SK-N-SH treated with all-trans-retinoic acid at 6 μM for 48 hours (cell line): ENCODE measurements around the gene ULK4.

Source experiments
- ATAC-seq: fragments of 200-7000 bp; cut with Tn5 transposase; 3 replicates; pipeline ENCODE4 v1.9.1; 2020; ENCODE audit warnings: mild to moderate bottlenecking, moderate library complexity
- ARNTL ChIP-seq: fragments of 450-650 bp; formaldehyde crosslinking; IDR thresholded peaks from 2 replicates; pipeline ENCODE4 v1.5.0; 2020; ENCODE audit warnings: low read depth, mild to moderate bottlenecking, moderate library complexity, borderline replicate concordance
- BACH2 ChIP-seq: fragments of 250-450 bp; sonication (Bioruptor Pico); IDR thresholded peaks from 2 replicates; pipeline ENCODE4 v1.9.0; 2021; ENCODE audit warnings: mild to moderate bottlenecking, borderline replicate concordance
- CREB5 ChIP-seq: fragments of 250-450 bp; sonication (Bioruptor Pico); IDR thresholded peaks from 2 replicates; pipeline ENCODE4 v1.5.1; 2020; ENCODE audit warnings: low read depth, mild to moderate bottlenecking, moderate library complexity
- CSDC2 ChIP-seq: fragments of 250-450 bp; sonication (Bioruptor Pico); IDR thresholded peaks from 2 replicates; pipeline ENCODE4 v1.5.0; 2020; ENCODE audit warnings: mild to moderate bottlenecking, moderate library complexity
- CSRNP3 ChIP-seq: fragments of 250-450 bp; sonication (Bioruptor Pico); IDR thresholded peaks from 2 replicates; pipeline ENCODE4 v1.5.1; 2021; ENCODE audit warnings: mild to moderate bottlenecking, moderate library complexity
- ESRRG ChIP-seq: fragments of 250-450 bp; sonication (Bioruptor Pico); IDR thresholded peaks from 2 replicates; pipeline ENCODE4 v1.6.1; 2021; ENCODE audit warnings: mild to moderate bottlenecking
- GLIS3 ChIP-seq: fragments of 250-450 bp; sonication (Bioruptor Pico); IDR thresholded peaks from 2 replicates; pipeline ENCODE4 v1.5.0; 2020; ENCODE audit warnings: mild to moderate bottlenecking, moderate library complexity
- ISL1 ChIP-seq: fragments of 250-450 bp; sonication (Bioruptor Pico); IDR thresholded peaks from 2 replicates; pipeline ENCODE4 v2.1.2; 2022; ENCODE audit warnings: mild to moderate bottlenecking, moderate library complexity
- OSR1 ChIP-seq: fragments of 250-450 bp; sonication (Bioruptor Pico); IDR thresholded peaks from 2 replicates; pipeline ENCODE4 v1.8.0; 2022; ENCODE audit warnings: moderate library complexity, mild to moderate bottlenecking, inconsistent platforms
- PATZ1 ChIP-seq: fragments of 250-450 bp; sonication (Bioruptor Pico); IDR thresholded peaks from 2 replicates; pipeline ENCODE4 v1.8.0; 2020; ENCODE audit warnings: mild to moderate bottlenecking, moderate library complexity, borderline replicate concordance
- POU6F1 ChIP-seq: fragments of 250-450 bp; sonication (Bioruptor Pico); IDR thresholded peaks from 2 replicates; pipeline ENCODE4 v1.8.0; 2021; ENCODE audit warnings: low read depth, mild to moderate bottlenecking, moderate library complexity, borderline replicate concordance
- PPARA ChIP-seq: fragments of 250-450 bp; sonication (Bioruptor Pico); IDR thresholded peaks from 2 replicates; pipeline ENCODE4 v1.5.0; 2020; ENCODE audit warnings: mild to moderate bottlenecking, borderline replicate concordance
- RARB ChIP-seq: fragments of 250-450 bp; sonication (Bioruptor Pico); IDR thresholded peaks from 2 replicates; pipeline ENCODE4 v1.8.0; 2021; ENCODE audit warnings: mild to moderate bottlenecking, moderate library complexity
- SNAI2 ChIP-seq: fragments of 250-450 bp; sonication (Bioruptor Pico); IDR thresholded peaks from 2 replicates; pipeline ENCODE4 v1.5.0; 2020; ENCODE audit warnings: mild to moderate bottlenecking, moderate library complexity
- TCF4 ChIP-seq: fragments of 250-450 bp; sonication (Bioruptor Pico); IDR thresholded peaks from 2 replicates; pipeline ENCODE4 v1.8.0; 2021; ENCODE audit warnings: mild to moderate bottlenecking, moderate library complexity, borderline replicate concordance
- TOX ChIP-seq: fragments of 250-450 bp; sonication (Bioruptor Pico); IDR thresholded peaks from 2 replicates; pipeline ENCODE4 v1.8.0; 2021; ENCODE audit warnings: mild to moderate bottlenecking, moderate library complexity, borderline replicate concordance
- ZFP3 ChIP-seq: fragments of 250-450 bp; sonication (Bioruptor Pico); IDR thresholded peaks from 2 replicates; pipeline ENCODE4 v1.5.0; 2020; ENCODE audit warnings: mild to moderate bottlenecking, moderate library complexity
- ZFP30 ChIP-seq: fragments of 450-650 bp; formaldehyde crosslinking; IDR thresholded peaks from 2 replicates; pipeline ENCODE4 v1.5.0; 2022; ENCODE audit warnings: mild to moderate bottlenecking, moderate library complexity
- ZNF565 ChIP-seq: fragments of 450-650 bp; formaldehyde crosslinking; conservative IDR thresholded peaks from 2 replicates; pipeline ENCODE4 v1.5.0; 2020; ENCODE audit warnings: low read depth, mild to moderate bottlenecking, moderate library complexity
- ZNF70 ChIP-seq: fragments of 450-650 bp; formaldehyde crosslinking; IDR thresholded peaks from 2 replicates; pipeline ENCODE4 v1.5.0; 2020; ENCODE audit warnings: mild to moderate bottlenecking, moderate library complexity
- ZNF8 ChIP-seq: fragments of 450-650 bp; formaldehyde crosslinking; IDR thresholded peaks from 2 replicates; pipeline ENCODE4 v1.5.0; 2020; ENCODE audit warnings: mild to moderate bottlenecking, moderate library complexity

Gene ULK4

GRCh38 chr3:41961751-41962679, at the start of gene ULK4:
TSS of gene ULK4 (minus strand) at chr3:41962103. CDS start at chr3:41954759, 7,344 bp downstream.
- no peak for TF ChIP-seq RARB (CRISPR knock-in tag)
- TF ChIP-seq SNAI2 (CRISPR knock-in tag): no peak
- no peak for TF ChIP-seq ZFP30 (CRISPR knock-in tag)
- TF ChIP-seq OSR1: no peak
- no peak for TF ChIP-seq PPARA (CRISPR knock-in tag)
- TF ChIP-seq PATZ1 (CRISPR knock-in tag): peak; percentile 99
- no peak for TF ChIP-seq ARNTL
- peak; percentile 94 for ATAC-seq

GRCh38 chr3:42010530-42010929, 48.6 kb upstream of the ULK4 start:
- TF ChIP-seq CREB5 (CRISPR knock-in tag) (no peak), ISL1 (CRISPR knock-in tag) (no peak), TOX (CRISPR knock-in tag) (no peak), ZFP3 (no peak), GLIS3 (CRISPR knock-in tag) (no peak), PPARA (CRISPR knock-in tag) (no peak)
- no peak for ATAC-seq

- TF ChIP-seq ARNTL: no peak
- no peak for TF ChIP-seq CSDC2 (CRISPR knock-in tag)
- TF ChIP-seq ZNF8 (CRISPR knock-in tag): no peak
- no peak for TF ChIP-seq BACH2 (CRISPR knock-in tag)
- no peak for TF ChIP-seq SNAI2 (CRISPR knock-in tag)
- TF ChIP-seq PATZ1 (CRISPR knock-in tag): no peak
- TF ChIP-seq CSRNP3 (CRISPR knock-in tag): no peak
- no peak for TF ChIP-seq ZFP30 (CRISPR knock-in tag)
- TF ChIP-seq ESRRG (CRISPR knock-in tag): no peak
- no peak for TF ChIP-seq ISL1 (CRISPR knock-in tag)
- no peak for TF ChIP-seq GLIS3 (CRISPR knock-in tag)
- no peak for TF ChIP-seq TCF4 (CRISPR knock-in tag)
- no peak for TF ChIP-seq ZNF70 (CRISPR knock-in tag)
- TF ChIP-seq PPARA (CRISPR knock-in tag): no peak
- no peak for TF ChIP-seq OSR1
- TF ChIP-seq ZNF565 (CRISPR knock-in tag): no peak
- ATAC-seq: no peak
Observed at GRCh38 chr3:42009456-42009855, 47.6 kb upstream of the ULK4 start.

GRCh38 chr3:42007785-42008184, 45.9 kb upstream of the ULK4 start:
- no peak for ATAC-seq
- no peak for TF ChIP-seq ZNF565 (CRISPR knock-in tag)
- no peak for TF ChIP-seq POU6F1 (CRISPR knock-in tag)
- no peak for TF ChIP-seq PPARA (CRISPR knock-in tag)
- TF ChIP-seq BACH2 (CRISPR knock-in tag): no peak
- no peak for TF ChIP-seq CREB5 (CRISPR knock-in tag)
- no peak for TF ChIP-seq SNAI2 (CRISPR knock-in tag)
- no peak for TF ChIP-seq RARB (CRISPR knock-in tag)
- TF ChIP-seq ISL1 (CRISPR knock-in tag): no peak
